Right ventricle myocardium superior (tissue), 1 donor: ENCODE data around the gene CRADD. TPM values are rescaled to one million over a fixed set of nuclear protein-coding genes. Genes with fewer than 3 reads are reported as not detected.
"Not testable (repeated sequence)": the region's sequence is repeated elsewhere in the genome, so short reads cannot be mapped to it uniquely, and the experiment has no call there.

Source experiments
- ATAC-seq: fragments of 200-7000 bp; cut with Tn5 transposase; one replicate; pipeline ENCODE4 v1.9.1; 2020; ENCODE audit warnings: mild to moderate bottlenecking; ENCODE audit not compliant: poor library complexity
- DNase-seq: peaks from one replicate; pipeline ENCODE4 v3.0.0-alpha.2; 2020
- intact Hi-C: fragments of 100-400 bp; cut with DNase I; formaldehyde crosslinking; loops from one replicate; pipeline ENCODE4 v1.11.2; 2022
- total RNA-seq: library from RNA; stranded (reverse); fragmentation: NEBNext Ultra II Directional; extraction: Animal tissue kit (Norgen Biotek cat#: 25700); gene quantifications from one replicate; pipeline ENCODE4 v1.2.1, GENCODE V29; 2021
- donor health status: DM: no; HTN: yes; CAD: no; lungs with severe emphysema.

CRADD gene
- total RNA-seq, 1 donor from 2014 or later = 35.8 TPM

DNA sequence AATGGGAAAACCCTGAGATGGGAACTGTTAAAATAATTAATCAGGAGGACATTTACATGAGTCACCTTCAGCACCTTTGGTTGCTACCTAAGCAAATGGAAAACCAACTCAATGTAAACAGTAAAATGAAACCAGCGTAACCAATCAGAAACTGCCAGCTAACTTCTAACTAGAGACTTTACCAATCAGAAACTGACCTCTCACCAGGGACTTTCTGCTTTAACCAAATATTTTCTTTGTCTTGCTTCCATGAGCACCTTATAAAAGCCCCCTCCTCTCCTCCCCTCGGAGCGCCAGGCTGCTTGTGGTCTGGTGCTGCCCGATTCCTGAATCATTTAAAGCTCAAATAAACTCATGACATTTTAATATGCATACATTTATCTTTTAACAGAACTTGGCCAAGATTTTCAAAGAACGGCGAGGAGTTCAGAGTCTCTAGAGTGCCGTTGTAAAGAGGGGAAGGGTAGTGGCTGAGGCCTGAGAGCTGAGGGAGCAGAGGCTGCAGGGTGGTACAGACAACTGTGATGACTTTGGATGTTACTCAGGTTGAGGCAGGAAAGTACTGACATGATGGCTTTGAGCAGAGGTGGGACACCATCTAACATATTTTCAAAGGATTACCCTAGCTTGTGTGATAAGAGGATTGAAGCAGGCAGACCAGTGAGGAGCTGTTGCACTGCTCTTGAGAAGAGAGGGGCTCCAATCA, 183.6 kb downstream of the CRADD start:
- intact Hi-C loops = no loop called here
- no peak for DNase-seq

DNA sequence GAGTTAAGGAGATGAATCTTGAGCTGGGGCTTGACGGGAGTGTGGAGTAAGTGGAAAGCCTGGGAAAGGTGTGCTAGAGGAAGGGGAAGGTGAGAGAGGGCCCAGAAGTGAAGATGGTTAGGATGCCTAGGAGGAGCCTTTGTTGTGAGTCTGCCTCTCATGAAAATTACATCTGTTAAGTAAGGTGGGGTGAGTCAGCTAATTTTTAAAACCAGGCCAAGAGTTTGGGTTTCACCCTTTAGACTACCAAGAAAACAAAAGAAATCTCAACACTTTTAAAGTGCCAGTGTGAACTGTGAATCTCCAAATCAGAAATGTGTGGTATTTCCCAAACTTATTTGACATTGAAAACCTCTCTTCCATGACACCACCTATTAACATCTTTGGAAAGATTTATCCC, 185.2 kb downstream of the CRADD start:
- DNase-seq (no peak), ATAC-seq (no peak)
- intact Hi-C loops = no loop called here

More for the DNA sequence above, 183.6 kb downstream of the CRADD start:
- no peak for ATAC-seq

DNA sequence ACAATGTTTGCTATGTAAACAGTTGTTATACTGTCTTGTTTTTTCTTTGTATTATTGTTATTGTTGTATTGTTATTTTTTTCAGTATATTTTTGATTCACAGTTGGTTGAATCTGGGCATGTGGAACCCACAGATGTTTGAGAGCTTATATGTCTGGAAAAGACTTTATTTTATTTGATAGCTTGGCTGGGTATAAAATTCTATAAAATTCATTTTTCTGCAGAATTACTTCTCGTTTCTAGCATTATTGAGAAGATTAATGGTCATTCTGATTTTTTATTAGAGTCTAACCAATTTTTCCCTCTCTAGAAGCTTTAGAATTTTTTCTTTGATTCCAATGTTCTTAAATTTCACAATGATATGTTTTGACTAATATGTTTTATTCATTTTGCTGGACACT, 188.6 kb downstream of the CRADD start:
- intact Hi-C loops = no loop called here
- DNase-seq (no peak), ATAC-seq (no peak)

DNA sequence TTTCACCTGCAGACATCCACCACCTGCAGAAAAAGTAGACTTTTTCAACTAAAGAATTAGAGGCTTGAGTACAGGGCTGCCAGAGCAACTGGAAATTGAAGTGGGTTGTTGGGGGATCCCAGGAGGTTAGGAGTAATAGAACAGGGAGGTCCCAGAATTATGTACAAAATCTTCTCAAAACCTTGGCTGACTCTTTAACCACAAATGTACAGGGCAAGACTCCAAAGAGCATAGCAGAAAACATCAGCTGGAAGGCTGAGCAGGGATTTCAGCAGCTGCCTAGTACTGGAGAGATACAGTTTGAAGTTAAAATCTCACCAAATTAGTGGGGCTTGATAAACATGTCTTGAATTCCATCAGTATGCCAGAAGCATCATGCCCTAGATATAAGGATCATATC, 191.6 kb downstream of the CRADD start:
- intact Hi-C loops = no loop called here
- ATAC-seq (peak; percentile 90), DNase-seq (no peak)

DNA sequence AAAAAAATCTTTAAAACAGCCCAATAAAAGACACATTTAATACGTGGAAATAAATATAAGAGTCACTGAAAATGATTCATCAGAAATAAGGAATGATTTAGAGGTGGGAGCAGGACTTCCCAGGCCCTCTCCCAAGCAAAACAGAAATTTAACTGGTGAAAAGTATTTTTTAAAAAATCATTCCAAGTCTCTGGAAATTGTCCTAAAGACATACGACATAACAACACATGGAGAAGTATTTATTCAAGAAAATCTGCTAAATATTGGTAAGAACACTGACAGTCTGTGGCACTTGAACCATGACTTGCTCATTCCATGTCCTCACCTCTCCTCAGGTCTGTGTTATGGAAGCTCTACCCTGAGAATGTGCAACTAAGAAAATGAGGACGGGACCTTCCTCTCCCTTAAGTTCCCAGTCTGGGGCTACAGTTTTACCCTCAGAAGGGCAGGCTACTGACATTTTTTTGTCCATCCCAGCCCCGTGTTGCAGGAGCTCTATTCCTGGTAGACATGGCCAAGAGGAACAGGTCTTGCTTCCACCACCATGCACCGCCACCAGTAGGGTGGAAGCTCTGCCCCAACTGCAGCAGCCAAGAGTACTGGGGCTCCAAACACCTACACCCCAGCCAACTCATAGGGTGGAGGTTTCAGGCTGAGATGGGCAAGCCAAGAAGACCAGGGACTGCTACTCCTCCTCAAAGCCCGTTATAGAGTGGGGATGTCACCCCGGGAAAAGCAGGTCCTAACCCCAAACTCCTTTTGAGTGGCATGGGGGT, 193.0 kb downstream of the CRADD start:
- DNase-seq (no peak), ATAC-seq (peak; percentile 54)
- intact Hi-C loops = no loop called here

DNA sequence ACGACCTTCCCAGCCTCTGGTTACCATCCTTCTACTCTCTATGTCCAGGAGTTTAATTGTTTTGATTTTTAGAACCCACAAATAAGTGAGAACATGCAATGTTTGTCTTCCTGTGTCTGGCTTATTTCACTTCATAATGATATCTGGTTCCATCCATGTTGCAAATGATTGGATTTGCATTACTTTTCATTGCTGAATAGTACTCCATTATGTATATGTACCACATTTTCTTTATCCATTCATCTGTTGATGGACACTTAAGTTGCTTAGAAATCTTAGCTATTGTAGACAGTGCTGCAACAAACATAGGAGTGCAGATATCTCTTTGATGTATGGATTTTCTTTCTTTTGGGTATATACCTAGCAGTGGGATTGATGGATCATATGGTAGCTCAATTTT, 194.4 kb downstream of the CRADD start:
- DNase-seq, intact Hi-C loops, ATAC-seq: not testable (repeated sequence)

DNA sequence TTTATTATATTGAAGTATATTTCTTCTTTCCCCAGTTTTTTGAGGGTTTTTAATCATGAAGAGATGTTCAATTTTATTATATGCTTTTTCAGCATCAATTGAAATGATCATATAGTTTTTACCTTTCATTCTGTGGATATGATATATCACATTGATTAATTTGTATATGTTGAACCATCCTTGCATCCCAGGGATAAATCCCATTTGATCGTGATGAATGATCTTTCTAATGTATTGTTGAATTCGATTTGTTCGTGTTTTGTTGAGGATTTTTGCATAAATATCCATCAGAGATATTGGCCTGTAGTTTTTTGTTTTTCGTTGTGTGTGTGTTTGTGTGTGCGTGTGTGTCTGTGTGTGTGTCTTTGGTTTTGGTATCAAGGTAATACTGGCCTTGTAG, 196.4 kb downstream of the CRADD start:
- ATAC-seq (no peak), DNase-seq (no peak)
- intact Hi-C loops = no loop called here

DNA sequence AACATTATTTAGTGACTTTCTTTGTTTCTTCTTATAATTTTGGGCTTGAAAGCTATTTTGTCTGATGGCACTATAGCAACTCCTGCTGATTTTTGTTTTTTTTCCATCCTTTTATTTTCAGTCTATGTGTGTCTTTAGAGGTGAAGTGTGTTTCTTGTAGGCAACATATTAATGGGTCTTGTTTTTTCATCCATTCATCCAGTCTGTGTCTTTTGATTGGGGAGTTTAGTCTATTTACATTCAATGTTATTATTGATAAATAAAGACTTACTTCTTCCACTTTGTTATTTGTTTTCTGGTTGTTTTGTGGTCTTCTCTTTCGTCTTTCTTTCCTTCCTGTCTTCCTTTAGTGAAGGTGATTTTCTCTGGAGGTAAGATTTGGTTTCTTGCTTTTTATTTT, 198.0 kb downstream of the CRADD start:
- intact Hi-C loops = no loop called here
- DNase-seq = no peak
- ATAC-seq = no peak

DNA sequence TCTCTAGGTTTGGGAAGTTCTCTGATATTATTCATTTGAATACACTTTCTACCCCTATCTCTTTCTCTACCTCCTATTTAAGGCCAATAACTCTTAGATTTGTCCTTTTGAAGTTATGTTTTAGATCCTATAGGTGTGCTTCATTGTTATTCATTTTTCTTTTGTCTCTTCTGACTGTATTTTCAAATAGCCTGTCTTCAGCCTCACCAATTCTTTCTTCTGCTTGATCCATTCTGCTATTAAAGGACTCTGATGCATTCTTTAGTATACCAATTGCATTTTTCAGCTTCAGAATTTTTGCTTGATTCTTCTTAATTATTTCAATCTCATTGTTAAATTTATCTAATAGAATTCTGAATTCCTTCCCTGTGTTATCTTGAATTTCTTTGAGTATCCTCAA, 199.2 kb downstream of the CRADD start:
- intact Hi-C loops = no loop called here
- no peak for DNase-seq
- ATAC-seq = no peak

DNA sequence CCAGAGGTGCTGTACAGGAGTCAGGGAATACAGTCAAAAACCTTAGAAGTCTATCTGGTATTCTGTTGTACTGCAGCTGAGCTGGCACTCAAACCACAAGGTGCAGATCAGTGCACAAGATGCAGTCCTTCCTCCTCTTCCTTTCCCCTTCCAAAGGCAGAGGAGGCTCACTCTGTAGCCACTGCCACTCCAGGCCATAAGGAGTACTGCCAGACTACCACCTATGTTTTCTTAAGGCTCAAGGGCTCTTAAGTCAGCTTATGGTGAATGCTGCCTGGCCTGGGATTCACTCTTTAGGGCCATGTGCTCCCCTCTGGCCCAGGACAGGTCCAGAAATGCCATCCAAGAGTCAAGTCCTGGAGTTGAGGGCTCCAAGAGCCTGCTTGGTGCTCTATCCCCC, 200.3 kb downstream of the CRADD start:
- ATAC-seq = no peak
- intact Hi-C loops = no loop called here

DNA sequence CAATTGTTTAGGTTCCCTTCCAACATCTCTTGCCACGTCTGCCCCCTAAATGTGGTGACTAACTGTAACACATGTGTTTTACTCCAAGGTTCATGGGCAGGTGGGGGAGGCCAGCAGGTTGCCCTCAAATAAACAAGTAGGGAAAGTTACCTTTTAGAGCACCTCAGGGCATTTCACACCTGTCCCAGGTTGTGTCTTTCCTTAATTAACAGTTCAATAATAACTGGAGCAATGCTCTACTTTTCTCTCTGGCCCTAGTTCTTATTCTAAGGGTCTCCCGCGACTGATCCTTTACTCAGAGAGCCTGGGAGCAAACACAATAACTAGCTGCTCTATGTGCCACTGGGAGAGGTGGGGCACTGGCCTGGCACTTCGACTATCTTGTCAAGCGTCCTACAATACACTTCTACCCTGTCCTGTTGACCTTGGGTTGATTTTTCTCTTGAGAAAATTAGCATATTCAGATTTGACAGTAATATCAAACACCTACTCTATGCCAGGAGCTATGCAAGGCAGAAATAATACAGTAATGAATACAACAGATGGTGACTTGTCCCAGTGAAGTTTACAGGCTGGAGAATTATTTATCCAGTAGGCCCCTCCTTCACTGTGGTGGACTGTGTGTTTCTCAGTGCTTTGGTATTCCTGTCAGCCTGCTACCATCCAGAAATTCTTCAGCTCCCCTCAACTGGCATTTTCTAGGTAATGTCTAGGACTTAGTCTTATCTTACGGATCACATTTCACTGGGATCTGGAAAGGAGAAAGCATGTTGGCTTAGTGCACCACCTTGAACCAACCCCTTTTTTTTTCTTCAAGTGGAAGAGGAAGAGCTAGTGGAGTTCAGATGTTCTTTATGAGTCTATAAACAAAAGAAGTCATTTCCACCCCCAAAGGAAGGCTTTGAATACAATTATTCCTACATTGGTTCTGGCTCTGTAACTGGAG, 202.6 kb downstream of the CRADD start:
- ATAC-seq (peak; percentile 22), DNase-seq (no peak)
- intact Hi-C loops = no loop called here

More for the DNA sequence above, 200.3 kb downstream of the CRADD start:
- no peak for DNase-seq

DNA sequence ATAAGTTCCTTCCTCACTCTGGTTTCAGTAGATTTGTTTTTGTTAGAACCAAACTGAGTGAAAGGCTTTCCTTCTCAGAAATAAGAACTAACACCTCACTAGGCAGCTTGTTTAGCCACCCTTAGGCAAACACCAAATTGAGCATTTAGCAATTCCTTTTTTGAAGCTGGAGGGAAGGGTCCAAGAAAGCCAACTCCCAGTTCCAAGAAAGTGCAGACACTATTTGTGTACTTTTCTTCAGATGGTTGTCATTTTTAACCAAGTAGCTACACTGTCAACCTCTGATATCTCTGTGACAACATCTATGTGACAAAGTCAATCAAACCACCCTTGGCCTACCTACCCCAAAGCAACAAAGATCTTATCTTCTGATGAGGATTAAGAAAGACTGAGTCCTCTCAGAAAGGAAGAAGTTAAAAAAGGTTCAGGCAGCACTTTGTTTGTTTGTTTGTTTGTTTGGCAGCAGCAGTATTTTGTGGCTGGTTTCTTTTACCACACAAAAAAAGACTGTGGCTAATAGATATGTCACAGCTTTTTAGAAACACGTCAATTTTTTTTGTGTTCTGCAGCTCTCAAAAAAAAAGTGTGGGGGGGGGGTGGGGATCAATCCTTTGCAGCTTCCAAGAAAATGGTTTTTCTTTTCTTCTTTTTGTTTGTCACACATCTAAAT, 203.8 kb downstream of the CRADD start:
- intact Hi-C loops = no loop called here
- ATAC-seq (no peak), DNase-seq (no peak)

DNA sequence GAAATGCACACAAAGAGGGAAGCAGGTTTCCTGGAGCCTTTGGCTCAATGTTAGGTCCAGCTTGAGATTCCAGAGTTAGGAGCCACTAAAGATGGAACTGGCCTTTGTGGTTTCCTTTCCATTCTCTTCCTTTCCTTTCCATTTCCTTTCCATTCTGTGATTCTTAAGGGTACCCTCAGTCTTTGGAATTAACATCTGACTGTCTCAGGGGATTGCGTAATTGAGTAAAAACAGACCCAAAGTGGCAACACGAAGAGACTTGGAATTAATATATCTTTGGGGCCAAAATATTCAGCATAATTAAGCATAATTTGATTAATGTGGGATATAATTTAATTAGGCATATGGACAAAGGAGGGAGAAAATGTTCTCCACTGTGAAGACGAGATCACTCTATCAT, 205.6 kb downstream of the CRADD start:
- no peak for ATAC-seq

DNA sequence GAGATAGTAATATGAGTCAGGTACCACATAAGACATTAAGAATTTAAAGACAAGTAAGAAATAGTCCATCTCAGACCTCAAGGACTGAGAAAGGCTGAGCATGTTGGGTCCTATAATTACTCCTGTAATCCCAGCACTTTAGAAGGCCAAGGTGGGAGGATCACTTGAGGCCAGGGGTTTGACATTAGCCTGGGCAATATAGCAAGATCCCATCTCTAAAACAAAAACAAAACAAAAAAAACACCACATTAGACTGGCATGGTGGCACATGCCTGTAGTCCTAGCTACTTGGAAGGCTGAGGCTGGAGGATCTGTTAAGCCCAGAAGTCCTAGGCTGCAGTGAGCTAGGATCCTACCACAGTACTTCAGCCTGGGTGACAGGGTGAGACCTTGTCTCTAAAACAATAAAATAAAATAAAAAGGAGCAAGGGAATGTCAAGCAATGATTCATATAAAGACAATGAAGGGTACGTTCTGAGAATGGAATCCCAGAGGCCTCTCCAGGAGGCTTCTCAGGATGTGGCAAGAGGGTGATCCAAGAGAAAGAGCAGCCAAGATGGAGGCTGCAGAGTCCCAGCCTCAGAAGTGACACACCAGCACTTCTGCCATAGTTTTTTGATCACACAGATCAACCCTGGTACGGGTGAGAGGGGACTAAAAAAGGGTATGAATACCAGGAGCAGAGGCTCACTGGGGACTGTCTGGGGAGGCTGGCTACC, 206.4 kb downstream of the CRADD start:
- intact Hi-C loops = no loop called here
- DNase-seq (no peak), ATAC-seq (no peak)

More for the DNA sequence above, 205.6 kb downstream of the CRADD start:
- no peak for DNase-seq
- intact Hi-C loops = no loop called here

DNA sequence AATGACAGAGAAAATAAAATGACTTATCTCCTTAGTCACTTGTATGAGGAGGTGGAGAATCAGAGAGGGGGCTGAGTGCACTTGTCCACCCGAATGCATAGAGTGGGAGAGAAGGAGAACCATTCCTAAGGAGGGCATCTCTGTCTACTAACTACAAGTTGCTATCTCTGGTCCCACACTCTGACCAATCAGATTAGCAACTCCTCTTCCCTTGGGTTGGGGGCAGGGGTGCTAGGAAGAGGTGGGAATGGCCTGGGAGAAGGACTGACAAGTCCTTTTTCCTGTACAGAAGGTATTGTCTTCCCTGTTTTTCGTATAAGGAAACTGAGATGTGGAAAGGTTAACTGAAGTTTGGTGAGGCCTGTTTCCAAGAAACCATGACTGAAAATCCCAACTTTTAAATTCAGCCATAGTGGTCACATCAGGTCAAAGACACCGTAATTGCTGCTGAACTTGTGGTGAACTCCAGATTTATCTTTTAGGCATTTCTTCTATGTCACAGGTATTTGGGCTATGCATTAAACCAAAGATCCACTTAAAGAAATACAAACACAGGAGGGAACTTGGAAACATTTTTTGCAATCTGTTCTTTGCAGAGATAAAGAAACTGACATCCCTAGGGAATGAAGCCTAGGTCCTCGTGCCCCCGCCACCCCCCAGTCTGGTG, 207.8 kb downstream of the CRADD start:
- ATAC-seq = no peak
- no peak for DNase-seq
- intact Hi-C loops = no loop called here

DNA sequence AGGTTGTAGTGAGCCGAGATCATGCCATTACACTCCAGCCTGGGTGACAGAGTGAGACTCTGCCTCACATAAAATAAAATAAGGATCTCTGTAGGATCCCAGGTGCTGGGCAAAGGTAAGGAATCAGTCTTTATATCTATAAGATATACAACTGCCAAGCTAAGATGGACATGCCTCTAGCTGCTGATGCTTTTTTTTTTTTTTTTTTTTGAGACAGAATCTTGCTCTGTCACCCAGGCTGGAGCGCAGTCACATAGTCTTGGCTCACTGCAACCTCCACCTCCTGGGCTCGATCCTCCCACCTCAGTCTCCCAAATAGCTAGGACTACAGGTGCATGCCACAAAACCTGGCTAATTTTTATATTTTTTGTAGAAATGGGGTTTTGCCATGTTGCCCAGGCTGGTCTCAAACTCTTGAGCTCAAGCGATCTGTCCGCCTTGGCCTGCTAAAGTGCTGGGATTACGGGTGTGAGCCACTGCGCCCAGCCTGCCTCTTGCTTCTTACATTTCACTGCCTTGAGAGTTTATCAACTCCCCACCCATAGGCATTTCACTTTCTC, 208.9 kb downstream of the CRADD start:
- intact Hi-C loops, ATAC-seq, DNase-seq: not testable (repeated sequence)
